Liver (tissue), 9 donors: ENCODE data around the gene ARHGAP4. TPM values are rescaled to one million over a fixed set of nuclear protein-coding genes. Genes with fewer than 3 reads are reported as not detected.

Experiments
- DNase-seq: peaks from one replicate; pipeline ENCODE4 v3.0.0-alpha.2; 2017; ENCODE audit warnings: low spot score
- H3K27ac ChIP-seq, 2 donors: one replicate each; pipeline ENCODE4 v1.7.0; 2013; ENCODE audit warnings: inconsistent platforms in 2 of 2, low read length in 2 of 2, control low read depth in 1 of 2, low read depth in 1 of 2, mild to moderate bottlenecking in 1 of 2
- H3K27me3 ChIP-seq, 4 donors: one replicate each; pipeline versions ENCODE4 v1.6.1 to v1.7.0; 2013; ENCODE audit warnings: low read length in 3 of 4, inconsistent platforms in 1 of 4, mild to moderate bottlenecking in 1 of 4, moderate library complexity in 1 of 4; ENCODE audit not compliant: control insufficient read depth in 4 of 4, insufficient read depth in 4 of 4
- H3K36me3 ChIP-seq, 4 donors: one replicate each; pipeline versions ENCODE4 v1.6.1 to v1.7.0; 2013; ENCODE audit warnings: low read length in 3 of 4, mild to moderate bottlenecking in 3 of 4, low read depth in 1 of 4, moderate library complexity in 1 of 4; ENCODE audit not compliant: control insufficient read depth in 4 of 4, insufficient read depth in 3 of 4
- H3K4me1 ChIP-seq, 4 donors: one replicate each; pipeline versions ENCODE4 v1.6.1 to v1.7.0; 2013; ENCODE audit warnings: low read length in 3 of 4, mild to moderate bottlenecking in 3 of 4, moderate library complexity in 1 of 4; ENCODE audit not compliant: control insufficient read depth in 4 of 4, insufficient read depth in 4 of 4
- H3K4me3 ChIP-seq, 3 donors: one replicate each; pipeline versions ENCODE4 v1.6.1 to v1.7.0; 2013; ENCODE audit warnings: low read length in 3 of 3, control low read depth in 1 of 3, low read depth in 1 of 3, mild to moderate bottlenecking in 1 of 3
- H3K9ac ChIP-seq, 2 donors: one replicate each; pipeline ENCODE4 v1.7.0; 2013; ENCODE audit warnings: low read length in 2 of 2, mild to moderate bottlenecking in 2 of 2, moderate library complexity in 2 of 2, control low read depth in 1 of 2, low read depth in 1 of 2
- H3K9me3 ChIP-seq, 4 donors: one replicate each; pipeline versions ENCODE4 v1.6.1 to v1.7.0; 2013; ENCODE audit warnings: low read length in 3 of 4; ENCODE audit not compliant: control insufficient read depth in 4 of 4
- ATF3 ChIP-seq: IDR thresholded peaks from 2 replicates; pipeline ENCODE4 v1.6.1; 2016; ENCODE audit warnings: antibody characterized with exemption
- CTCF ChIP-seq: fragments of 150-350 bp; IDR thresholded peaks from 2 replicates; pipeline ENCODE4 v1.5.1; 2017; ENCODE audit warnings: improper control_type of control experiment, low read depth, low read length; ENCODE audit not compliant: missing input control
- EGR1 ChIP-seq, 2 donors: IDR thresholded peaks; 2 replicates each; pipeline ENCODE4 v1.6.1; 2016 to 2018; ENCODE audit warnings: antibody characterized with exemption in 2 of 2, low read depth in 2 of 2
- FOXA1 ChIP-seq: IDR thresholded peaks from 2 replicates; pipeline ENCODE4 v1.6.1; 2016; ENCODE audit warnings: antibody characterized with exemption
- FOXA2 ChIP-seq: IDR thresholded peaks from 2 replicates; pipeline ENCODE4 v1.6.1; 2016; ENCODE audit warnings: antibody characterized with exemption
- GABPA ChIP-seq, 2 donors: IDR thresholded peaks in 1 of 2; conservative IDR thresholded peaks in 1 of 2; 2 replicates each; pipeline ENCODE4 v1.6.1; 2016; ENCODE audit warnings: antibody characterized with exemption in 2 of 2, mild to moderate bottlenecking in 1 of 2, moderate library complexity in 1 of 2
- HNF4A ChIP-seq, 2 donors: conservative IDR thresholded peaks; 2 replicates each; pipeline ENCODE4 v1.6.1; 2016; ENCODE audit warnings: antibody characterized with exemption in 2 of 2, mild to moderate bottlenecking in 2 of 2
- HNF4G ChIP-seq: IDR thresholded peaks from 2 replicates; pipeline ENCODE4 v1.6.1; 2016; ENCODE audit warnings: antibody characterized with exemption
- JUND ChIP-seq, 2 donors: IDR thresholded peaks; 2 replicates each; pipeline ENCODE4 v1.6.1; 2016; ENCODE audit warnings: antibody characterized with exemption in 2 of 2
- MAX ChIP-seq: IDR thresholded peaks from 2 replicates; pipeline ENCODE4 v1.6.1; 2016; ENCODE audit warnings: antibody characterized with exemption
- RAD21 ChIP-seq, 2 donors: IDR thresholded peaks; 2 replicates each; pipeline ENCODE4 v1.6.1; 2016; ENCODE audit warnings: antibody characterized with exemption in 2 of 2, mild to moderate bottlenecking in 2 of 2
- RXRA ChIP-seq, 2 donors: IDR thresholded peaks; 2 replicates each; pipeline ENCODE4 v1.6.1; 2017 to 2018; ENCODE audit warnings: antibody characterized with exemption in 2 of 2, mild to moderate bottlenecking in 1 of 2
- SP1 ChIP-seq: IDR thresholded peaks from 2 replicates; pipeline ENCODE4 v1.6.1; 2018; ENCODE audit warnings: antibody characterized with exemption, mild to moderate bottlenecking
- TAF1 ChIP-seq: conservative IDR thresholded peaks from 2 replicates; pipeline ENCODE4 v1.6.1; 2016; ENCODE audit warnings: antibody characterized with exemption, mild to moderate bottlenecking
- YY1 ChIP-seq: IDR thresholded peaks from 2 replicates; pipeline ENCODE4 v1.6.1; 2016; ENCODE audit warnings: antibody characterized with exemption, mild to moderate bottlenecking
- ZBTB33 ChIP-seq: IDR thresholded peaks from 2 replicates; pipeline ENCODE4 v1.6.1; 2016; ENCODE audit warnings: antibody characterized with exemption
- WGBS: extraction: QIAGEN DNeasy Blood & Tissue Kit; methylation state at CpG from one replicate; pipeline ENCODE4 v1.1.7; 2013; 5-methylcytosine and 5-hydroxymethylcytosine counted together
- polyA plus RNA-seq, 2 donors: library from polyadenylated mRNA; stranded (reverse) in 1 of 2; unstranded in 1 of 2; fragments of 200-250 nt in 1 of 2; fragments of >200 nt in 1 of 2; fragmentation: Nextera tagmentation in 1 of 2; extraction: Ambion mirVana in 1 of 2; gene quantifications; one replicate each; pipeline versions ENCODE4 v1.2.1 to v1.2.3, GENCODE V29; 2013 to 2015
- total RNA-seq, 2 donors: library from RNA; depleted of rRNA; stranded (reverse); fragments of >200 nt; gene quantifications; one replicate each; pipeline ENCODE4 v1.2.3, GENCODE V29; 2014
- donor health status: healthy.
- donor health status: healthy.
- donor health status: healthy.
- donor health status: healthy.
- donor health status: healthy.

Gene ARHGAP4
- total and polyA plus RNA-seq, 4 donors = 3.3 to 28.1 (median 10.2) TPM

- TF ChIP-seq HNF4A (conservative IDR thresholded peaks at IDR 0.05) (no peak), RXRA (IDR thresholded peaks at IDR 0.05) (no peak), TAF1 (no peak), MAX (no peak), HNF4G (no peak), RAD21 (IDR thresholded peaks at IDR 0.05) (no peak)
Observed at GRCh38 chrX:153878969-153879653, 47.0 kb downstream of the ARHGAP4 start (continued).

GRCh38 chrX:153878345-153878744 lies 47.7 kb downstream of the ARHGAP4 start:
- DNase-seq = no peak
- Histone ChIP-seq H3K9ac (no peak overlapping the region), H3K4me3 (no peak overlapping the region), H3K36me3 (no peaks in the 10 kb centered on the region), H3K27ac (no peak overlapping the region), H3K27me3 (peaks cover 0 to 7% (median 0%) of the 10 kb centered on the region in 4 donors), H3K4me1 (no peaks in the 10 kb centered on the region), H3K9me3 (no peaks in the 10 kb centered on the region)
- WGBS = 30% methylated on average over 5 of the region's 5 CpGs
- TF ChIP-seq ZBTB33 (no peak), CTCF (no peak), FOXA1 (no peak), RXRA (IDR thresholded peaks at IDR 0.05) (no peak), SP1 (no peak), YY1 (no peak), GABPA (IDR thresholded peaks at IDR 0.05 in 1 of 2, conservative IDR thresholded peaks at IDR 0.05 in 1 of 2) (no peak), RAD21 (IDR thresholded peaks at IDR 0.05) (no peak), HNF4A (conservative IDR thresholded peaks at IDR 0.05) (no peak), JUND (IDR thresholded peaks at IDR 0.05) (no peak), EGR1 (IDR thresholded peaks at IDR 0.05; ENCODE audit: low read depth in 2 of 2) (no peak), MAX (no peak), HNF4G (no peak), TAF1 (no peak), FOXA2 (no peak), ATF3 (no peak)
